ENCODE data around the gene ACOX3.
A peak's percentile ranks its signal among the peaks of the same experiment; 100 is the strongest.

Gene ACOX3

DNA sequence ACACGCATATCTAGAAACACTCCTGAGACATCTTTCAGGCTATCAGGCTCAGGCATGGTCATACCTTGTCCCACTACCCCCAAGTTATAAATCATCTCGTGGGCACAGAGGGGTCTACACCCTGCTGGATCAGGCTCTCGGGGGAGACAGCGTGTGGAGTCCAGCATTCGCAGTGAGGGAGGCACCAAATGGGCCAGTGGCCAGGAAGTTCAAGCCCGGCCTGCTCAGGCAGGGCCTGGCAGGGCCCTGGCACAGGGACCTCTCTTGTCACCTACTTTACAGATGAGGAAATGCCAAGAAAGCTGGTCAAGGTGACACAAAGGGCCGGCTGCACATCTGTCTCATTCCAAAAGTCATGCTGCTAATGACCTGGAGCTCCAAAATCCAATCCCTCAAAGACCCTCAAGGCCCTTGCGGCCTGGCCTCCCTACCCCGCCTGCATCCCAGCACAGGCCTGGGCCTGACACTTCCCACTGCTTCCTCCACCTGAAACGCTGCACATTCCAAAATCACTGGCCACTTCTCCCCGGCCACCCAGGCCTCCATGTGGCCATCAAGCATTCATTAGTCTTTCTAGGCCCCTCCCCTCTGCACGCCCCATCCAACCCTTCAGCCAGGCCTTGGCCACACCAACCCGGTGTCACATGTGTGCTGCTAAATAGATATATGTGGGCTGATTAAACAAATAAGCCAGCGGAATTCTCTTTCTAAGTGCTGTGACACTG is 35.6 kb downstream of the ACOX3 start:
- no peak for DNase-seq (ENCODE audit: low read depth)

- no peak for DNase-seq (ENCODE audit: low read depth)
Measured at GRCh38 chr4:8403976-8404375, 36.5 kb downstream of the ACOX3 start.

- peak; percentile 41 for DNase-seq (ENCODE audit: low read depth)
Measured at GRCh38 chr4:8403173-8403753, 37.3 kb downstream of the ACOX3 start.

GRCh38 chr4:8402640-8403039 is 37.9 kb downstream of the ACOX3 start:
- DNase-seq (ENCODE audit: low read depth): no peak

DNA sequence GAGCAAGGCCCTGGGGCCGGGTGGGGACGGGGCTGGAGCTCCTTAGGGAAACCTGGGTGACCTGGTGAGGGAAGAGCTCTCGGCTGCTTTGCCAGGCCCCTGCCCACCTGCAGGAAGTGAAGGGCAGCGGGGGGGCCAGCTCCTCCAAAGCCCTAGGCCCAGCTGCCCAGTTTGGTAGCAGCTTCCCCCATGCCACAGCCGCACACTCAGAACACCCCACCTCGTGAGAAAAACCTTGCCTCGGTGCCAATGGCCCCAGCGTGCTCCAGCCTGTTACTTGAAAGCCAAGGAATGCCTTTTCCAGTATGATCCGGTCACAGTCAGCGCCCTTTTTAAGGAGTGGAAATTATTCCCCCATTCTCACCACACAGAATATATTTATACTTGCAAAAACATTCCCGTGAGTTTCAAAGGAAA is 38.3 kb downstream of the ACOX3 start:
- DNase-seq (ENCODE audit: low read depth): no peak

- no peak for DNase-seq (ENCODE audit: low read depth)
Measured at GRCh38 chr4:8401665-8402064, 38.9 kb downstream of the ACOX3 start.

DNA sequence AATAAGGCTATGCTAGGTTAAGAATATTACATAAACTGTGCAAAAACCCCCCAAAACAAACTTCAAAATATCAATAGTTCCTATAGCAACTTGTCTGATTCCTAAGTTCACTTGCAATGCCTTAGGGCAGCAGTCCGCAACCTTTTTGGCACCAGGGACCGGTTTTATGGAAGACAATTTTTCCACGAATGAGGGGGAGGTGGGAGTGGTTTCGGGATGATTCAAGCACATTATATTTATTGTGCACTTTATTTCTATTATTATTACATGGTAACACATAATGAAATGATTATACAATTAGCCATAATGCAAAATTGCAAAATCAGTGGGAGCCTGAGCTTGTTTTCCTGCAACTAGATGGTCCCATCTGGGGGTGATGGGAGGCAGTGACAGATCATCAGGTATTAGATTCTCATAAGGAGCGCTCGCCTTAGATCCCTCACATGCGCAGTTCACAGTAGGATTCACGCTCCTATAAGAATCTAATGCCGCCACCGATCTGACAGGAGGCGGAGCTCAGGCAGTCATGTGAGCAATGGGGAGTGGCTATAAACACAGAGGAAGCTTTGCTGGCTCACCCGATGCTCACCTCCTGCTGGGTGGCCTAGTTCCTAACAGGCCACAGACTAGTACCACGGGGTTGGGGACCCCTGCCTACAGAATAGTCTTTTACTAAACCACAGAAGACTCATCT is 39.7 kb downstream of the ACOX3 start:
- DNase-seq (ENCODE audit: low read depth): no peak

DNA sequence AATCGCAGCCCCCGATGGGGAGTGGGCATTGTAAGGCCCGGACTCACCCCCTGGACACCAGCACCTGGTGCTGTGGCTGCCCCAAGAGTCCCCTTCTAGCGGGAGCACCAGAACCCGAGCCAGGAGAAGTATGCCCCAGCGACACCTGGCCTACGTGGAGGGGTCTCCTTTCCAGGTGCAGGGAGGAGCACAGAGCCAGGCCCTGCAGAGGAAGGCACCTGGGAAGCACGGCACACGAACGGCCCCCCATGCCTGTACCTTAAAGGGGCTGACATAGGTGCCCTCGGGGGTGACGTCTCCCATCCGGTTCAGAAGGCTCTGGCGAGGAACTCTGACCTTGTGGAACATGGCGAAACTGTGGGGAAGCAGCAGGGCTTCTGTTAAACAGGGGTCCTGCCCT is 41.2 kb downstream of the ACOX3 start:
- no peak for DNase-seq (ENCODE audit: low read depth)

DNA sequence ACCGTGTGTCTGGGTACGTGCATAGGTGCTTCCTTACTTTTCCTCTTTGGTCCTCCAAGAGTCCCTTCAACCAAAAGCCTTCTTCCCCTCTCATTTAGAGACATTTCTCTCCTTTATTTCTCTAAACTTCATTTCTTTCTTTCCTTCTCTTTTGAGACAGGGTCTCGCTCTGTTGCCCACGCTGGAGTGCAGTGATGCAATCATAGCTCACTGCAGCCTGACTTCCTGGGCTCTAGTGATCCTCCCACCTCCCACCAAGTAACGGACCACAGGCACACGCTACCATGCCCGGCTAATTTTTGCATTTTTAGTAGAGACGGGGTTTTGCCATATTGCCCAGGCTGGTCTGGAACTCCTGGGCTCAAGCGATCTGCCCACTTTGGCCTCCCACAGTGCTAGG is 42.2 kb downstream of the ACOX3 start:
- DNase-seq (ENCODE audit: low read depth): no peak

DNA sequence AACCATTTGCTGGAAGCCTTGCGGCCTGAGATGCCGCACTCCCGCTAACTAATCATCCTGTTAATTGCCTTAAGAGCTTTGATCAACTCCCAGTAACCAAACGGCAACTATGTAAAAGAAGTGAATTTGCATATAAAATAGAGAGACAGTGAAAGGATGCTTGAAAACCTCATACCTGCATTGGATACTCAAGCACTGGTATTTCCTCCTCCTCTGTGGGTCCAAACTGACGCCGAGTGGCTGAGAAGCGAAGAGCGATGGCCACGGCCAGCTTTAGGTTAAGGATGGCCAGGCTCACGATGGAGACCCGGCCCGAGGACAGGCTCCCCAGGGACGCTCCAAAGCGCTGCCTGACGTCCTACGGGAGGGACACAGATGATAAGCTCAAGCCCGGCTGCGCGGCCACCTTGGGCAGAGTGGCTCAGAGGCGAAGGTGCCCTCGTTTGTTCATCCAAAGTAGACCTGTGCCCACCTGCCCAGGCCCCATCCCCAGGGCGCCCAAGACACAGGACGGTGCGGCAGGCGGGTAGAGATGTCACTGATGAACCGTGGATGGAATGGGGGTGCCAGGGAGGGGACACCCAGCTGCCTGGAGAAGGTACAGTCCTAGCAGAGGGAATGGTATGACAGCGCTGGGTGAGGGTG is 43.6 kb downstream of the ACOX3 start:
- no peak for DNase-seq (ENCODE audit: low read depth)

GRCh38 chr4:8395504-8396296 is 44.8 kb downstream of the ACOX3 start:
- DNase-seq (ENCODE audit: low read depth): no peak

DNA sequence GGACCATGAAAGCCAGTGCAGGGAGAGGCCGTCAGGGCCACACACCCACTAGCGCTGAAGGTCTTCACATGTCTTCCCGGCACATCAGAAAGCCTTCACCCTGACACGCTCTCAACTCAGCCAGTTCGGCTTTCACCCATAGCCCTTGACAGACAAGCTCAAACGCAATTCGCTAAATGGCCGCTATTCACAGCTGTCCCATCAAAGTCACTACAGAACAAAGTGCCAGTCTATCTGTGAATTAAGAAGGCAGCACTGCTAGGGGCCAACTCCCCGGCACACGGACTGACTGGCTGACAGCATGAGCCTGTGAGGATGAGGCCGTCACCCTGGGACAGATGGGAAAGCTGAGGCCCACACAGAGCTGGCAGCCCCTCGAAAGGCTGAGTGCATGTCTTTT is 45.7 kb downstream of the ACOX3 start:
- no peak for DNase-seq (ENCODE audit: low read depth)

DNA sequence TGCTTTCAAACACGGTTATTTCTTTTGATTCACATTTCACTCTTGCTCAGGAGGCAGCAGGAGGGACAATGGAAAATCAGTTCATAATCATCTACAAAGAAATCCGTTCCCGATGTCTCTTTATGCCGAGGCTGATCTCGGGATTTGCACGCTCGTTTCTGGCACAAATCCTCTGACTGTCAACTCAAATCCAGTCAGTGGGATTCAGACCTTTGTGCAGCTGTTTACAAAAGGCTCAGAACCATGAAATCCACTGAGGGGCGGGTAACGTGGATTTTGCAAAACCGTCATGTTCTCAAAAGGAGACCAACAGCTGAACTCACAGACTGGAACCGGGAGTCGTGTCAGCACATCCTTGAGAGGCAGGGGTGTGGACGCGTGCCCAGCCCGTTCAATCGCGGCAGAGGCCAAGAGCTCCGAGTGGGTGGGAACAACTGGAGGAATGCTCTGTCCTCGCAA is 46.4 kb downstream of the ACOX3 start:
- no peak for DNase-seq (ENCODE audit: low read depth)

DNA sequence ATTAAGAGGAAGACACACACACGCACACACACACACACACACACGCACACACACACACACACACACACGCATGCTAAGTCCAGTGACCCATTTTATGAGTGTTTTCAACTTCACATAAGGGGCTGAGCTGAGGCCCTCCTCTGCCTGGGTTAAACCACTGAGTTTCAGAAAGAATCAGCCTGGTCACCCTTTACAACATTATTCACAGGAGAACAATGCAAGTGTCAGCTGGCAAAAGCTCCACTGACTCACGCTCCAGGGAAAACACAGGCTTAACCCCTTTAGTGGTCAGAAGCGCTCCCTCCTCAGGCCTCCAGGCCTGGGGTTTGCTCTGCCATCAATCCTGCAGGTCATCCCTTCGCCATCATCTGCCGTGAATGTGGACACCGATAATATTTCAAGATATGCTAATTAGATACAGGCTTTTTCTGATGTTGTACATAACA is 46.9 kb downstream of the ACOX3 start:
- no peak for DNase-seq (ENCODE audit: low read depth)

DNA sequence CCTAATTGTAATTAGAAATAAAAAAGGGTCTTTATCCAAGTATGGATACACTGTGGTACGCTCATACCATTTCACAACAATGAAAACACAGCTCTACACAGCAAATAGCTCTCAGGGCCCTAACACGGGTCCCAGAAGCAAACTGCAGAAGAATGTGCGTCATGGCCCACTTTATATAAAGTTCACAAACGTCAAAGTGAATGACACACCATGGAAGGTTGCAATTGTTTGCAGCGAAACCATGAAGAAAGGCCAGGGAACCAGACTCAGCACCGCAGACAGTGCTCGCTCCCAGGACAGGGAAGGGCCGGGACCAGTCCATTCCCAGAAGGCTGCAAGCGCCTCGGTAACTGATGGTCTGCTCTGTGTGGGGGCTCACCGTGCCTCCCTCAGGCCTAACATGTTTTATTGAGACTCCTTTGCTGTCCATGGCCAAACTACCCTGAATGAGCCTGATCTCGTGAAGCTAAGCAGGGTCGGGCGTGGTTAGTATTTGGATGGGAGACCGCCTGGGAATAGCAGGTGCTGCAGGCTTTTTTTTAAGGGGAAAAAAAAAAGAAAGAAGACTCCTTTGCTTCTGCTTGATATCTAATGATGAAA is 47.8 kb downstream of the ACOX3 start:
- no peak for DNase-seq (ENCODE audit: low read depth)

DNA sequence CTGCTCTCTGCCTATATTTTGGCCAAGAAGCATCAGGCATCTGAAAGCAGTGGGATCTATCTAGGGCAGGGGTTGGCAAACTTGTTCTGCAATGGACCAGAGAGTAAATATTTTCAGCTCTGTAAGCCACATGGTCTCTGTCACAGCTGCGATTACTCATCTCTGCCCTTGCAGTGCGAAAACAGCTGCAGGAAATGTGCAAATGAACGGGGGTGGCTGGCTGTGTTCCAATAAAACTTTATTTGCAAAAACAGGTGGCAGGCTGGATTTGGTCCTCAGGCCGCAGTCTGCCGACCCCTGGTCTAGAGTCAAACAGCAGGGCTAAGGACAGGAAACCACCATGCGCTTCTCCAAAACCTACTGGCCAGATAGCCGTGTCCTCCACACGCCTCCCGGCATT is 48.6 kb downstream of the ACOX3 start:
- no peak for DNase-seq (ENCODE audit: low read depth)

GRCh38 chr4:8391071-8391470 is 49.5 kb downstream of the ACOX3 start:
- DNase-seq (ENCODE audit: low read depth): no peak

DNA sequence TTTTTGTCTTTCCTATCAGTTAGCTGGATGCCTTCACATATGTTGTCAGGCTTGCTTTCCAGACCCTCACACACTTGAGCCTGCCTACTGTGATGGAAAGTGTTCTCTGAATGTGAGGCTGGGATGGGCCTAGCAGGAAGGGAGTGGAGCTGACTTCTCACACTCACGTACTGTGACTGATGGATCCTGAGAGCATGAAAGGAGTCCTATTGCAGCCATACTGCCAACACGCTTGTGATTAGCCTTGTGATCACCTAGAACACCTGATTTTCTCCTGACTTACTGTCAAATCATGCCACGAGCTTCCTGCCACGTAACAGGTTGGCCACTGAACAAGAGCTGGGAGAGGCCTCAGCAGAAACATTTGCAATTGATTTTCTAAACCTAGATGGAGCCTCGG is 49.9 kb downstream of the ACOX3 start:
- DNase-seq (ENCODE audit: low read depth): no peak

GRCh38 chr4:8388528-8388870 is 52.0 kb downstream of the ACOX3 start:
- DNase-seq (ENCODE audit: low read depth): no peak

DNA sequence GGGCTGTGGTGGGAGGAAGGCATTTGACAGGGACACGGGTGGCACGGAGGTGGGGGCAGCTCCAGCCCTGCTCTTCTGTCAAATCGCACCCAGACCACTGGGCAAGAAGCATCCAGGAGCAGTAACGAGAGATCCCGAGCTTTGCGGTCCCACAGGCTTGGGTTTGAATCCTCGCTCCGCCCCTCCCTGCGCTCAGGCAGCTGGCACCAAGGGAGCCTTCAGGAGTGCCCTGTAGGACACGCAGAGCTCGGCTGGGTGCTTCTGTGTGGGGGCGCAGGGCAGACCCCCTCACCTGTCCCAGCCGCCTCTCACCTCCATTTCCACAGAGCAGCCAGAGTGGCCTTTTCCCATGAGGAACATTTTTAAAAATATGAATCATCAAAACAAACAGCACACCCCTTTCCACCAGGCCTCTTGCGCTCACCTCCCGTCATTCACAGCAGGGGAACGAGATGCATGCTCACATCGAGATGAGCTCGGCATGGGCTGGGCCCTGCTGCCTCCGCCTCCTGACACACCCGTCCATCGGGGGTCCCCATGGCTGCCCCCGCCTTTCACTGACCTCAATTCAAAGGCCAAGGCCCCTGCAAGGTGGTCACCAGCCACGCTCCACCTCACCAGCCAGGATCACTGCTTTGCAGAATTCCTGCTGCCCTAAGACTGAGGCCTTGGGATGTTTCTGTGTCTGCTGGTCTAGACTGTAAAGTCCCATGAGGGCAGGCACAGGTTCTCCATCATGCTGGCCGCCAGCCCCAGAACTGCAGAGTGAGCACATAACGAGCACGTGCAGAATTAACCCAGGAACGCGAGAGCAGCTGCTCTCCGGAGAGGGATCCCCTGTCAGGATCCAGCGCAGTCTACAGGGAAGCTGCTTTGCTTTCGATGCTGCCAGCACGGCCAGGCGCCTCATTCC is 52.7 kb downstream of the ACOX3 start:
- no peak for DNase-seq (ENCODE audit: low read depth)

DNA sequence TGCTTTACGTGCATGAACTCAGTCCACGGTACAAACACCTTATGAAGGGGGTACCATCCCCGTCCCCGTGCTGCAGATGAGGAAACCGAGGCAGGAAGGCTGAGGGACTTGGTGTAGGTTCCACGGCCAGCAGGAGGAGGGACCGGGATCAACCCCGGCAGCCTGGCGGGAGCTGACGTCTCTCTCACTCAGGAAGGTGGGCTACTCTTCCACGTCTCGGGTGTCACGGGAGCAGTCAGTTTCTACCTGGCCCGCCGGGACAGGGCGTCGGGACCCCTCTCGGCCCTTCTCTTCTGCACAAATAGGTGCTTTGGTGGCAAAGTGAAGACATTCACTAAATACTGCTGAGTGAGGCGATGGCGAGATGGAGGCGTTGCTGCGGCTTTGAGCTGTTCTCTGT is 53.3 kb downstream of the ACOX3 start:
- DNase-seq (ENCODE audit: low read depth): no peak

Measured in stimulated activated CD8-positive, alpha-beta memory T cell treated with anti-CD3 and anti-CD28 coated beads, Interleukin-4, amount 100 ng/mL, for 24 hours (primary cell).